Epithelial cell of esophagus (primary cell): ENCODE data around the gene ASTN2.
"Not testable (repeated sequence)": the region's sequence is repeated elsewhere in the genome, so short reads cannot be mapped to it uniquely, and the experiment has no call there.

ENCODE experiments used
- DNase-seq: peaks from one replicate; pipeline ENCODE4 v3.0.0; 2010; ENCODE audit warnings: low read depth
- H3K4me3 ChIP-seq: 2 replicates; pipeline ENCODE4 v1.5.1; 2011; ENCODE audit warnings: mild to moderate bottlenecking, low read length, control low read depth
- CTCF ChIP-seq: IDR thresholded peaks from 2 replicates; pipeline ENCODE4 v1.5.1; 2011; ENCODE audit warnings: low read depth, mild to moderate bottlenecking, low read length, control low read depth, inconsistent platforms; ENCODE audit not compliant: insufficient read depth; ENCODE audit errors: missing control alignments

Gene ASTN2

DNA sequence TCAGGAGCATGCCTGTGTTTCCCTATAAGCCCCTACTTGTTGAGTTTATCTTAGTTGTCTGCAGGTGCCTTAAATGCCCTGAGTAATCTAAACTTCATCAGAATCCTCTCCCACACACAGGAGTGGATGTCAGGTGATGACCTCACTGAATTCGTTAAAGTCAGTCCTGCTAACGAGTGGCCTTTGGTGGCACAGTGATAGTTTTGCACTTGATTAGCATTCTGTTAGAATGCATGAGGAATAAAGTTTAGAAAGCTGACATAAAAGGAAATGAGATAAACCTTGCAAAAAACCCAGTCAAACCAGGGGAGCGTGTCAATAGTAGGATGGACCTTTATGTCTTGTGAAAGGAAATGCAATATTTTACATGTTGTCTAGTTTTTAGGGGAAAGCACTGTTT, 723.2 kb downstream of the ASTN2 start:
- no peak for DNase-seq
- no peak for TF ChIP-seq CTCF

GRCh38 chr9:116690805-116691204, 724.1 kb downstream of the ASTN2 start:
- not testable (repeated sequence) for H3K4me3 ChIP-seq, DNase-seq

More for the DNA sequence above, 723.2 kb downstream of the ASTN2 start:
- H3K4me3 ChIP-seq, result no peak overlapping the region

- no peak overlapping the region for H3K4me3 ChIP-seq
- no peak for DNase-seq
- TF ChIP-seq CTCF, result no peak
Observed at GRCh38 chr9:116689486-116690032, 725.3 kb downstream of the ASTN2 start.

- no peak for TF ChIP-seq CTCF
- no peak for DNase-seq
- H3K4me3 ChIP-seq, result no peak overlapping the region
Observed at GRCh38 chr9:116688806-116689485, 725.9 kb downstream of the ASTN2 start.

- no peak for TF ChIP-seq CTCF
- no peak for DNase-seq
- peak overlapping the region; percentile 83 for H3K4me3 ChIP-seq
Observed at GRCh38 chr9:116687754-116688135, 727.1 kb downstream of the ASTN2 start.

GRCh38 chr9:116687074-116687753, 727.6 kb downstream of the ASTN2 start, which contains the start of gene TRIM32:
Gene TRIM32, plus strand, starts transcription at chr9:116687305. Its CDS starts 10,438 bp downstream, at chr9:116697743.
- no peak for TF ChIP-seq CTCF
- peak within 1 kb of the TSS; percentile 83 for H3K4me3 ChIP-seq
- DNase-seq, result peak; percentile 83

DNA sequence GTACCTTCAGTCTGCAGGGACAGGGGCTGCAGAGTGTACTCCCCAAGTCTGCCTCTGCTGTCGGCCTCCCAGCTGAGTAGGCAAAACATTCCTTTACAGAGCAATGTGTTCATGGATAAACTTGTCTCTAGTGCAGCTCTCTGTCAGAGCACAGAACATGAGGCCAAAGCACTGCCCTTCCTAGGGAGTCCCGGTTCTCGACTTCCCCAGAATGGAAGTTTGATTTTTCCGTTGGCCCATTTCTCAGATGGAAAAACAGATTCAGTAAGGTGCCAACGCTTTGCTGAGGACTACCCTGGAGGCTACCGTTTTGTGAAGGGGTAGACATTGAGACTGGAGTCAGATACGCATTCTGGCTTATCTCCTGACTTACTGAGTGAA, 728.2 kb downstream of the ASTN2 start:
- DNase-seq, result no peak
- H3K4me3 ChIP-seq, result peak overlapping the region; percentile 83
- TF ChIP-seq CTCF, result no peak
